Spleen (tissue), 11 donors: Measurements from ENCODE around the gene CDHR3. TPM values are rescaled to one million over a fixed set of nuclear protein-coding genes. Genes with fewer than 3 reads are reported as not detected.
"Not testable (repeated sequence)": the region's sequence is repeated elsewhere in the genome, so short reads cannot be mapped to it uniquely, and the experiment has no call there.

Source experiments
- DNase-seq: peaks from one replicate; pipeline ENCODE4 v3.0.0-alpha.2; 2020
- H3K27ac ChIP-seq, 8 donors: fragments of 200-600 bp; sonication (generic) in 7 of 8; 1 replicate in 4 of 8; 2 replicates in 4 of 8; pipeline versions ENCODE4 v1.5.0 to v1.8.0; 2016 to 2021; ENCODE audit warnings: inconsistent platforms in 4 of 8, mild to moderate bottlenecking in 4 of 8, moderate library complexity in 1 of 8
- H3K27me3 ChIP-seq, 7 donors: fragments of 200-600 bp; sonication (generic) in 6 of 7; replicated peaks in 1 of 7; 1 replicate in 4 of 7; 2 replicates in 3 of 7; pipeline versions ENCODE4 v1.5.0 to v1.8.0; 2016 to 2021; ENCODE audit warnings: inconsistent platforms in 3 of 7, mild to moderate bottlenecking in 1 of 7
- H3K36me3 ChIP-seq, 6 donors: fragments of 200-600 bp; sonication (generic) in 5 of 6; 1 replicate in 4 of 6; 2 replicates in 2 of 6; pipeline versions ENCODE4 v1.5.0 to v1.8.0; 2016 to 2021; ENCODE audit warnings: inconsistent platforms in 2 of 6
- H3K4me1 ChIP-seq, 6 donors: fragments of 200-600 bp; sonication (generic) in 5 of 6; 1 replicate in 3 of 6; 2 replicates in 3 of 6; pipeline versions ENCODE4 v1.5.0 to v1.8.0; 2016 to 2021; ENCODE audit warnings: inconsistent platforms in 3 of 6
- H3K4me3 ChIP-seq, 8 donors: fragments of 200-600 bp; sonication (generic) in 7 of 8; 1 replicate in 4 of 8; 2 replicates in 4 of 8; pipeline versions ENCODE4 v1.5.0 to v1.8.0; 2016 to 2021; ENCODE audit warnings: inconsistent platforms in 4 of 8, mild to moderate bottlenecking in 4 of 8, moderate library complexity in 2 of 8
- H3K9me3 ChIP-seq, 8 donors: fragments of 200-600 bp; sonication (generic) in 7 of 8; 1 replicate in 4 of 8; 2 replicates in 4 of 8; pipeline versions ENCODE4 v1.5.0 to v1.8.0; 2016 to 2021; ENCODE audit warnings: inconsistent platforms in 4 of 8
- CTCF ChIP-seq, 11 experiments: fragments of 200-600 bp in 7 of 11; fragments of 450-650 bp in 4 of 11; sonication (generic) in 4 of 11; IDR thresholded peaks in 8 of 11; conservative IDR thresholded peaks in 3 of 11; 1 replicate in 7 of 11; 2 replicates in 4 of 11; pipeline versions ENCODE4 v1.4.0 to v1.8.0; 2016 to 2021; ENCODE audit warnings: antibody characterized with exemption in 11 of 11, inconsistent platforms in 4 of 11, mild to moderate bottlenecking in 1 of 11
- POLR2A ChIP-seq, 3 donors: fragments of 450-650 bp; IDR thresholded peaks; one replicate each; pipeline ENCODE4 v1.5.1; 2017; ENCODE audit warnings: antibody characterized with exemption in 3 of 3, mild to moderate bottlenecking in 1 of 3
- POLR2AphosphoS5 ChIP-seq, 3 donors: sonication (generic); formaldehyde crosslinking; IDR thresholded peaks; one replicate each; pipeline ENCODE4 v1.5.1; 2017; ENCODE audit warnings: antibody characterized with exemption in 3 of 3
- WGBS, 5 donors: extraction: QIAGEN DNeasy Blood & Tissue Kit in 3 of 5; methylation state at CpG; one replicate each; pipeline versions ENCODE4 v1.1.5 to v1.1.7; 2013 to 2018; 5-methylcytosine and 5-hydroxymethylcytosine counted together
- intact Hi-C: fragments of 100-400 bp; cut with DNase I; formaldehyde crosslinking; loops from one replicate; pipeline ENCODE4 v1.15.0; 2023; ENCODE audit warnings: low total_unique reads
- polyA plus RNA-seq, 3 donors: library from polyadenylated mRNA; stranded (reverse); fragments of 200-250 nt; gene quantifications; one replicate each; pipeline ENCODE4 v1.2.1, GENCODE V29; 2013
- total RNA-seq, 7 donors: library from RNA; depleted of rRNA in 3 of 7; stranded (reverse); fragments of >200 nt in 3 of 7; fragmentation: NEBNext Ultra II Directional in 4 of 7; extraction: Animal tissue kit (Norgen Biotek cat#: 25700) in 4 of 7; gene quantifications; one replicate each; pipeline versions ENCODE4 v1.1.0 to v1.2.1, GENCODE V29; 2016 to 2021
- donor health status: healthy with polysubstance abuse.
- donor health status: DM: no; HTN: no; CAD: no; lungs with moderate emphysema.
- donor health status: DM: no; HTN: no; CAD: no.
- donor health status: Bipolar disorder and iron deficiency.
- donor health status: healthy.
- donor health status: DM: no; HTN: no; CAD: no.
- donor health status: DM: yes; HTN: yes; CAD: no.

Gene CDHR3
- total and polyA plus RNA-seq, 10 donors = 0.32 to 3.8 (median 1.2) TPM

GRCh38 chr7:105978974-105979373 lies 15.9 kb downstream of the CDHR3 start:
- TF ChIP-seq CTCF (IDR thresholded peaks at IDR 0.05 in 8 of 11, conservative IDR thresholded peaks at IDR 0.05 in 3 of 11) = no peak
- intact Hi-C loops = no loop called here
- no peak for DNase-seq
- no peak overlapping the region for H3K27ac ChIP-seq
- no peak overlapping the region for H3K4me3 ChIP-seq
- peaks cover 0 to 4% (median 0%) of the 10 kb centered on the region in 6 donors for H3K4me1 ChIP-seq
- no peaks in the 10 kb centered on the region for H3K9me3 ChIP-seq
- 86 to 92% (median 91%) methylated on average over 2 of the region's 2 CpGs for WGBS, 5 donors
- peaks cover 0 to 18% (median 0%) of the 10 kb centered on the region in 7 donors for H3K27me3 ChIP-seq
- no peaks in the 10 kb centered on the region for H3K36me3 ChIP-seq

- Histone ChIP-seq H3K4me3 (no peak overlapping the region), H3K36me3 (no peaks in the 10 kb centered on the region), H3K27ac (no peak overlapping the region), H3K9me3 (no peaks in the 10 kb centered on the region), H3K4me1 (peaks cover 0 to 4% (median 0%) of the 10 kb centered on the region in 6 donors), H3K27me3 (peaks cover 0 to 18% (median 0%) of the 10 kb centered on the region in 7 donors)
- DNase-seq = no peak
- intact Hi-C loops = no loop called here
- TF ChIP-seq CTCF (IDR thresholded peaks at IDR 0.05 in 8 of 11, conservative IDR thresholded peaks at IDR 0.05 in 3 of 11) (no peak), POLR2A (IDR thresholded peaks at IDR 0.05) (no peak), POLR2AphosphoS5 (IDR thresholded peaks at IDR 0.05) (no peak)
- WGBS, 5 donors = 93 to 99% (median 96%) methylated on average over 2 of the region's 2 CpGs
These were observed 16.3 kb downstream of the CDHR3 start for GRCh38 chr7:105979405-105979804.

GRCh38 chr7:105980645-105981396 lies 17.8 kb downstream of the CDHR3 start:
- Histone ChIP-seq H3K36me3 (no peaks in the 10 kb centered on the region), H3K9me3 (no peaks in the 10 kb centered on the region), H3K4me1 (peaks cover 0 to 4% (median 0%) of the 10 kb centered on the region in 6 donors), H3K4me3 (no peak overlapping the region), H3K27ac (no peak overlapping the region), H3K27me3 (peaks cover 0 to 18% (median 0%) of the 10 kb centered on the region in 7 donors)
- intact Hi-C loops = no loop called here
- 64 to 75% (median 69%) methylated on average over 3 of the region's 3 CpGs for WGBS, 5 donors
- no peak for DNase-seq
- TF ChIP-seq POLR2AphosphoS5 (IDR thresholded peaks at IDR 0.05) (no peak), CTCF (IDR thresholded peaks at IDR 0.05 in 8 of 11, conservative IDR thresholded peaks at IDR 0.05 in 3 of 11) (no peak), POLR2A (IDR thresholded peaks at IDR 0.05) (no peak)

- Histone ChIP-seq H3K27ac (no peak overlapping the region), H3K27me3 (peaks cover 0 to 11% (median 0%) of the 10 kb centered on the region in 7 donors), H3K36me3 (no peaks in the 10 kb centered on the region), H3K4me3 (no peak overlapping the region), H3K9me3 (no peaks in the 10 kb centered on the region), H3K4me1 (peaks cover 0 to 4% (median 0%) of the 10 kb centered on the region in 6 donors)
- TF ChIP-seq POLR2A (IDR thresholded peaks at IDR 0.05) = no peak
- no peak for TF ChIP-seq POLR2AphosphoS5 (IDR thresholded peaks at IDR 0.05)
- TF ChIP-seq CTCF (IDR thresholded peaks at IDR 0.05 in 8 of 11, conservative IDR thresholded peaks at IDR 0.05 in 3 of 11) = no peak
- intact Hi-C loops = no loop called here
- 75 to 100% (median 88%) methylated on average over 1 to 2 of the region's 2 CpGs for WGBS, 5 donors
- no peak for DNase-seq
These were observed 19.3 kb downstream of the CDHR3 start for GRCh38 chr7:105982388-105982787.

GRCh38 chr7:105984808-105985207 lies 21.7 kb downstream of the CDHR3 start:
- 88 to 98% (median 93%) methylated on average over 6 of the region's 6 CpGs for WGBS, 5 donors
- H3K4me3 ChIP-seq, intact Hi-C loops, H3K27ac ChIP-seq, DNase-seq, H3K9me3 ChIP-seq, H3K4me1 ChIP-seq, H3K36me3 ChIP-seq: not testable (repeated sequence)
- H3K27me3 ChIP-seq = peaks cover 0 to 11% (median 0%) of the 10 kb centered on the region in 7 donors
